KMS-11 (cell line): ENCODE data around the gene IQCC.

Source experiments
- H2AFZ ChIP-seq: fragments of 200-600 bp; sonication (generic); 2 replicates; pipeline ENCODE4 v1.6.1; 2016; ENCODE audit warnings: antibody characterized with exemption, mixed run types, low read depth
- H3K27ac ChIP-seq: fragments of 200-600 bp; sonication (generic); 2 replicates; pipeline ENCODE4 v1.6.1; 2016; ENCODE audit warnings: mild to moderate bottlenecking, mixed run types
- H3K27me3 ChIP-seq: fragments of 200-600 bp; sonication (generic); 2 replicates; pipeline ENCODE4 v1.6.1; 2017; ENCODE audit warnings: mild to moderate bottlenecking, low read depth, mixed run types, moderate library complexity; ENCODE audit not compliant: insufficient read depth
- H3K36me3 ChIP-seq: fragments of 200-600 bp; sonication (generic); 2 replicates; pipeline ENCODE4 v1.6.1; 2017; ENCODE audit warnings: mild to moderate bottlenecking, mixed run types; ENCODE audit not compliant: insufficient read depth
- H3K4me1 ChIP-seq: fragments of 200-600 bp; sonication (generic); 2 replicates; pipeline ENCODE4 v1.6.1; 2016; ENCODE audit warnings: mild to moderate bottlenecking, low read depth, mixed run types; ENCODE audit not compliant: poor library complexity, severe bottlenecking
- H3K4me2 ChIP-seq: fragments of 200-600 bp; sonication (generic); 2 replicates; pipeline ENCODE4 v1.7.0; 2016; ENCODE audit warnings: mild to moderate bottlenecking, mixed run types
- H3K4me3 ChIP-seq: fragments of 200-600 bp; sonication (generic); IDR thresholded peaks from 2 replicates; pipeline ENCODE4 v1.6.1; 2017; ENCODE audit warnings: low read depth, low read length, mixed read lengths; ENCODE audit not compliant: insufficient read depth
- H3K79me2 ChIP-seq: fragments of 200-600 bp; sonication (generic); 2 replicates; pipeline ENCODE4 v1.6.1; 2016; ENCODE audit warnings: low read depth, mixed run types; ENCODE audit not compliant: insufficient read depth
- H3K9ac ChIP-seq: fragments of 200-600 bp; sonication (generic); 2 replicates; pipeline ENCODE4 v1.6.1; 2016; ENCODE audit warnings: mild to moderate bottlenecking, mixed run types
- H4K20me1 ChIP-seq: fragments of 200-600 bp; sonication (generic); 2 replicates; pipeline ENCODE4 v1.6.1; 2016; ENCODE audit warnings: mild to moderate bottlenecking, mixed run types; ENCODE audit not compliant: insufficient read depth
- CTCF ChIP-seq: fragments of 200-600 bp; sonication (generic); conservative IDR thresholded peaks from 2 replicates; pipeline ENCODE4 v1.6.1; 2017; ENCODE audit warnings: low read depth, mild to moderate bottlenecking, antibody characterized with exemption, low read length, moderate library complexity, mixed read lengths

IQCC gene

GRCh38 chr1:32182060-32182459 lies 23.4 kb upstream of the IQCC start:
- Histone ChIP-seq H3K79me2 (peaks cover 67% of the 10 kb centered on the region), H3K4me1 (peaks cover 75% of the 10 kb centered on the region), H3K27ac (no peak overlapping the region), H3K4me3 (no peak overlapping the region), H4K20me1 (no peaks in the 10 kb centered on the region; the same call in 1 of the 2 replicates), H3K4me2 (peak overlapping the region; percentile 79; the same call in 1 of the 2 replicates), H3K27me3 (no peaks in the 10 kb centered on the region), H3K36me3 (peaks cover 25% of the 10 kb centered on the region; the same call in 1 of the 2 replicates), H3K9ac (no peak overlapping the region), H2AFZ (no peak overlapping the region)
- no peak for TF ChIP-seq CTCF

DNA sequence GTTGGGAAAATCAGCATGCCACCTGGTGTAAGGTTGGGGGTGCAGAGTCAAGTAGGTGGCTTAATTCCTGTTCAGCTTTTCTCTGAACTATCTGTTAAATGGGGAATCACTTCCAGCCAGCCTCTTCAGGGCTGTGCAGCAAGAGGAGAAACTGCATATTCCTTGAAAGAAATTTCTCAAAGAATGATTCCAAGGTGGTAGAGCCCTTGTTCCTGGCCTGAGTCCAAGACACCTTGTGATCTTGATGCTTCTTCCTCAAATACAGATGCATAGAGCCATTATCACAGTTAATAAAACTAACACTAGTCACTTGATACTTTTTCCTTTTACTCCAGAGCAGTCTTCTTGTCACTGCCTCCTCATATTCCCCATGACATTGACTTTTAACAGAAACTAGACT lies 20.8 kb upstream of the IQCC start:
- no peak overlapping the region for H3K4me3 ChIP-seq
- H3K79me2 ChIP-seq = peaks cover 70% of the 10 kb centered on the region
- H3K27ac ChIP-seq = no peak overlapping the region
- H3K9ac ChIP-seq = no peak overlapping the region
- no peaks in the 10 kb centered on the region; the same call in 1 of the 2 replicates for H4K20me1 ChIP-seq
- H3K4me1 ChIP-seq = peaks cover 52% of the 10 kb centered on the region
- peaks cover 28% of the 10 kb centered on the region; the same call in 1 of the 2 replicates for H3K36me3 ChIP-seq
- TF ChIP-seq CTCF = no peak
- no peak overlapping the region for H3K4me2 ChIP-seq
- H2AFZ ChIP-seq = no peak overlapping the region
- H3K27me3 ChIP-seq = no peaks in the 10 kb centered on the region

GRCh38 chr1:32186077-32186476 lies 19.4 kb upstream of the IQCC start:
- Histone ChIP-seq H2AFZ (no peak overlapping the region), H4K20me1 (no peaks in the 10 kb centered on the region; the same call in 1 of the 2 replicates), H3K27ac (no peak overlapping the region), H3K4me3 (no peak overlapping the region), H3K36me3 (peaks cover 30% of the 10 kb centered on the region; the same call in 1 of the 2 replicates), H3K4me2 (no peak overlapping the region), H3K4me1 (peaks cover 46% of the 10 kb centered on the region), H3K27me3 (no peaks in the 10 kb centered on the region), H3K9ac (no peak overlapping the region), H3K79me2 (peaks cover 58% of the 10 kb centered on the region)
- no peak for TF ChIP-seq CTCF

- peaks cover 33% of the 10 kb centered on the region; the same call in 1 of the 2 replicates for H3K36me3 ChIP-seq
- H3K27ac ChIP-seq = no peak overlapping the region
- H4K20me1 ChIP-seq = no peaks in the 10 kb centered on the region; the same call in 1 of the 2 replicates
These were observed 19.0 kb upstream of the IQCC start for GRCh38 chr1:32186491-32186890.

More at GRCh38 chr1:32186491-32186890, 19.0 kb upstream of the IQCC start:
- no peak overlapping the region for H3K4me2 ChIP-seq
- H3K4me3 ChIP-seq = no peak overlapping the region
- peaks cover 54% of the 10 kb centered on the region for H3K79me2 ChIP-seq
- H3K9ac ChIP-seq = no peak overlapping the region
- no peak overlapping the region for H2AFZ ChIP-seq
- no peak for TF ChIP-seq CTCF
- H3K27me3 ChIP-seq = no peaks in the 10 kb centered on the region
- peaks cover 42% of the 10 kb centered on the region for H3K4me1 ChIP-seq
